ENCODE data around the gene DNMT3A. TPM values are rescaled to one million over a fixed set of nuclear protein-coding genes. Genes with fewer than 3 reads are reported as not detected.

Gene DNMT3A
- total and polyA plus RNA-seq, 2 experiments from 2014 or later = 47.2 to 80.4 TPM

GRCh38 chr2:25339211-25339674 is 2.5 kb downstream of the DNMT3A start:
- Histone ChIP-seq H3K79me2 (replicated peaks; ENCODE audit: insufficient read depth) (0 out of 2 replicates have a peak, but pooled peaks cover 3% of the 10 kb centered on the region), H3K27ac (ENCODE audit: low read depth) (no peak overlapping the region), H3K4me2 (peak overlapping the region; percentile 85; the same call in 1 of the 2 replicates), H2AFZ (no peak overlapping the region), H3K36me3 (ENCODE audit: insufficient read depth) (no peaks in the 10 kb centered on the region), H3K4me1 (ENCODE audit: insufficient read depth) (peaks cover 35% of the 10 kb centered on the region), H3K9me2 (ENCODE audit: insufficient read depth) (no peaks in the 10 kb centered on the region), H3K4me3 (peak overlapping the region; percentile 66; the same call in 1 of the 2 replicates), H4K20me1 (replicated peaks; ENCODE audit: insufficient read depth) (no peaks in the 10 kb centered on the region; the same call in 1 of the 2 replicates), H3K27me3 (ENCODE audit: insufficient read depth) (peaks cover 18% of the 10 kb centered on the region), H3F3A (replicated peaks; ENCODE audit: low read depth) (peaks cover 17% of the 10 kb centered on the region; the same call in 1 of the 2 replicates)
- Mint-ChIP-seq H3K9me3 (no peaks in the 10 kb centered on the region), H3K27ac (no peak overlapping the region), H3K27me3 (ENCODE audit: insufficient read depth, low read depth, poor library complexity) (peaks cover 21% of the 10 kb centered on the region), H3K4me1 (peaks cover 54% of the 10 kb centered on the region), H3K4me3 (peak overlapping the region; percentile 73; the same call in 2 of the 3 replicates), H3K36me3 (ENCODE audit: low read depth) (no peaks in the 10 kb centered on the region)
- TF ChIP-seq EZH2phosphoT487 (IDR thresholded peaks at IDR 0.05; ENCODE audit: unreplicated experiment) (no peak), EZH2 (IDR thresholded peaks at IDR 0.05; ENCODE audit: low read depth, unreplicated experiment) (no peak), CTCF (conservative IDR thresholded peaks at IDR 0.05; ENCODE audit: low read depth in 2 of 2) (no peak), STAT1 (IDR thresholded peaks at IDR 0.05; ENCODE audit: unreplicated experiment) (no peak), NANOG (IDR thresholded peaks at IDR 0.05; ENCODE audit: borderline replicate concordance) (no peak), ZNF114 (CRISPR knock-in tag; IDR thresholded peaks at IDR 0.05) (no peak), ETS1 (IDR thresholded peaks at IDR 0.05) (no peak), CREB1 (CRISPR knock-in tag; IDR thresholded peaks at IDR 0.05; ENCODE audit: low read depth) (no peak), POLR2AphosphoS5 (IDR thresholded peaks at IDR 0.05; ENCODE audit: low read depth) (no peak), ZNF331 (CRISPR knock-in tag; IDR thresholded peaks at IDR 0.05; ENCODE audit: low read depth) (no peak), JUNB (IDR thresholded peaks at IDR 0.05; ENCODE audit: unreplicated experiment) (no peak)
- TF ChIP-seq, protein P1, sequence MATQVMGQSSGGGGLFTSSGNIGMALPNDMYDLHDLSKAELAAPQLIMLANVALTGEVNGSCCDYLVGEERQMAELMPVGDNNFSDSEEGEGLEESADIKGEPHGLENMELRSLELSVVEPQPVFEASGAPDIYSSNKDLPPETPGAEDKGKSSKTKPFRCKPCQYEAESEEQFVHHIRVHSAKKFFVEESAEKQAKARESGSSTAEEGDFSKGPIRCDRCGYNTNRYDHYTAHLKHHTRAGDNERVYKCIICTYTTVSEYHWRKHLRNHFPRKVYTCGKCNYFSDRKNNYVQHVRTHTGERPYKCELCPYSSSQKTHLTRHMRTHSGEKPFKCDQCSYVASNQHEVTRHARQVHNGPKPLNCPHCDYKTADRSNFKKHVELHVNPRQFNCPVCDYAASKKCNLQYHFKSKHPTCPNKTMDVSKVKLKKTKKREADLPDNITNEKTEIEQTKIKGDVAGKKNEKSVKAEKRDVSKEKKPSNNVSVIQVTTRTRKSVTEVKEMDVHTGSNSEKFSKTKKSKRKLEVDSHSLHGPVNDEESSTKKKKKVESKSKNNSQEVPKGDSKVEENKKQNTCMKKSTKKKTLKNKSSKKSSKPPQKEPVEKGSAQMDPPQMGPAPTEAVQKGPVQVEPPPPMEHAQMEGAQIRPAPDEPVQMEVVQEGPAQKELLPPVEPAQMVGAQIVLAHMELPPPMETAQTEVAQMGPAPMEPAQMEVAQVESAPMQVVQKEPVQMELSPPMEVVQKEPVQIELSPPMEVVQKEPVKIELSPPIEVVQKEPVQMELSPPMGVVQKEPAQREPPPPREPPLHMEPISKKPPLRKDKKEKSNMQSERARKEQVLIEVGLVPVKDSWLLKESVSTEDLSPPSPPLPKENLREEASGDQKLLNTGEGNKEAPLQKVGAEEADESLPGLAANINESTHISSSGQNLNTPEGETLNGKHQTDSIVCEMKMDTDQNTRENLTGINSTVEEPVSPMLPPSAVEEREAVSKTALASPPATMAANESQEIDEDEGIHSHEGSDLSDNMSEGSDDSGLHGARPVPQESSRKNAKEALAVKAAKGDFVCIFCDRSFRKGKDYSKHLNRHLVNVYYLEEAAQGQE (IDR thresholded peaks at IDR 0.05; ENCODE audit: unreplicated experiment) = no peak
- TF ChIP-seq, protein P2, sequence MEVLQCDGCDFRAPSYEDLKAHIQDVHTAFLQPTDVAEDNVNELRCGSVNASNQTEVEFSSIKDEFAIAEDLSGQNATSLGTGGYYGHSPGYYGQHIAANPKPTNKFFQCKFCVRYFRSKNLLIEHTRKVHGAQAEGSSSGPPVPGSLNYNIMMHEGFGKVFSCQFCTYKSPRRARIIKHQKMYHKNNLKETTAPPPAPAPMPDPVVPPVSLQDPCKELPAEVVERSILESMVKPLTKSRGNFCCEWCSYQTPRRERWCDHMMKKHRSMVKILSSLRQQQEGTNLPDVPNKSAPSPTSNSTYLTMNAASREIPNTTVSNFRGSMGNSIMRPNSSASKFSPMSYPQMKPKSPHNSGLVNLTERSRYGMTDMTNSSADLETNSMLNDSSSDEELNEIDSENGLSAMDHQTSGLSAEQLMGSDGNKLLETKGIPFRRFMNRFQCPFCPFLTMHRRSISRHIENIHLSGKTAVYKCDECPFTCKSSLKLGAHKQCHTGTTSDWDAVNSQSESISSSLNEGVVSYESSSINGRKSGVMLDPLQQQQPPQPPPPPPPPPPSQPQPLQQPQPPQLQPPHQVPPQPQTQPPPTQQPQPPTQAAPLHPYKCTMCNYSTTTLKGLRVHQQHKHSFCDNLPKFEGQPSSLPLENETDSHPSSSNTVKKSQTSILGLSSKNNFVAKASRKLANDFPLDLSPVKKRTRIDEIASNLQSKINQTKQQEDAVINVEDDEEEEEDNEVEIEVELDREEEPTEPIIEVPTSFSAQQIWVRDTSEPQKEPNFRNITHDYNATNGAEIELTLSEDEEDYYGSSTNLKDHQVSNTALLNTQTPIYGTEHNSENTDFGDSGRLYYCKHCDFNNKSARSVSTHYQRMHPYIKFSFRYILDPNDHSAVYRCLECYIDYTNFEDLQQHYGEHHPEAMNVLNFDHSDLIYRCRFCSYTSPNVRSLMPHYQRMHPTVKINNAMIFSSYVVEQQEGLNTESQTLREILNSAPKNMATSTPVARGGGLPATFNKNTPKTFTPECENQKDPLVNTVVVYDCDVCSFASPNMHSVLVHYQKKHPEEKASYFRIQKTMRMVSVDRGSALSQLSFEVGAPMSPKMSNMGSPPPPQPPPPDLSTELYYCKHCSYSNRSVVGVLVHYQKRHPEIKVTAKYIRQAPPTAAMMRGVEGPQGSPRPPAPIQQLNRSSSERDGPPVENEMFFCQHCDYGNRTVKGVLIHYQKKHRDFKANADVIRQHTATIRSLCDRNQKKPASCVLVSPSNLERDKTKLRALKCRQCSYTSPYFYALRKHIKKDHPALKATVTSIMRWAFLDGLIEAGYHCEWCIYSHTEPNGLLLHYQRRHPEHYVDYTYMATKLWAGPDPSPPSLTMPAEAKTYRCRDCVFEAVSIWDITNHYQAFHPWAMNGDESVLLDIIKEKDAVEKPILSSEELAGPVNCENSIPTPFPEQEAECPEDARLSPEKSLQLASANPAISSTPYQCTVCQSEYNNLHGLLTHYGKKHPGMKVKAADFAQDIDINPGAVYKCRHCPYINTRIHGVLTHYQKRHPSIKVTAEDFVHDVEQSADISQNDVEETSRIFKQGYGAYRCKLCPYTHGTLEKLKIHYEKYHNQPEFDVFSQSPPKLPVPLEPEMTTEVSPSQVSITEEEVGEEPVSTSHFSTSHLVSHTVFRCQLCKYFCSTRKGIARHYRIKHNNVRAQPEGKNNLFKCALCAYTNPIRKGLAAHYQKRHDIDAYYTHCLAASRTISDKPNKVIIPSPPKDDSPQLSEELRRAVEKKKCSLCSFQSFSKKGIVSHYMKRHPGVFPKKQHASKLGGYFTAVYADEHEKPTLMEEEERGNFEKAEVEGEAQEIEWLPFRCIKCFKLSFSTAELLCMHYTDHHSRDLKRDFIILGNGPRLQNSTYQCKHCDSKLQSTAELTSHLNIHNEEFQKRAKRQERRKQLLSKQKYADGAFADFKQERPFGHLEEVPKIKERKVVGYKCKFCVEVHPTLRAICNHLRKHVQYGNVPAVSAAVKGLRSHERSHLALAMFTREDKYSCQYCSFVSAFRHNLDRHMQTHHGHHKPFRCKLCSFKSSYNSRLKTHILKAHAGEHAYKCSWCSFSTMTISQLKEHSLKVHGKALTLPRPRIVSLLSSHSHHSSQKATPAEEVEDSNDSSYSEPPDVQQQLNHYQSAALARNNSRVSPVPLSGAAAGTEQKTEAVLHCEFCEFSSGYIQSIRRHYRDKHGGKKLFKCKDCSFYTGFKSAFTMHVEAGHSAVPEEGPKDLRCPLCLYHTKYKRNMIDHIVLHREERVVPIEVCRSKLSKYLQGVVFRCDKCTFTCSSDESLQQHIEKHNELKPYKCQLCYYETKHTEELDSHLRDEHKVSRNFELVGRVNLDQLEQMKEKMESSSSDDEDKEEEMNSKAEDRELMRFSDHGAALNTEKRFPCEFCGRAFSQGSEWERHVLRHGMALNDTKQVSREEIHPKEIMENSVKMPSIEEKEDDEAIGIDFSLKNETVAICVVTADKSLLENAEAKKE (CRISPR knock-in tag; IDR thresholded peaks at IDR 0.05) = no peak
- DNase-seq (ENCODE audit: low spot score) (no peak), ATAC-seq (no peak)

All from GM23338 (cell line).